ENCODE data around the gene VDAC2. TPM values are rescaled to one million over a fixed set of nuclear protein-coding genes. Genes with fewer than 3 reads are reported as not detected.

VDAC2 gene
- total RNA-seq, 1 experiment from 2014 or later = 164 TPM

DNA sequence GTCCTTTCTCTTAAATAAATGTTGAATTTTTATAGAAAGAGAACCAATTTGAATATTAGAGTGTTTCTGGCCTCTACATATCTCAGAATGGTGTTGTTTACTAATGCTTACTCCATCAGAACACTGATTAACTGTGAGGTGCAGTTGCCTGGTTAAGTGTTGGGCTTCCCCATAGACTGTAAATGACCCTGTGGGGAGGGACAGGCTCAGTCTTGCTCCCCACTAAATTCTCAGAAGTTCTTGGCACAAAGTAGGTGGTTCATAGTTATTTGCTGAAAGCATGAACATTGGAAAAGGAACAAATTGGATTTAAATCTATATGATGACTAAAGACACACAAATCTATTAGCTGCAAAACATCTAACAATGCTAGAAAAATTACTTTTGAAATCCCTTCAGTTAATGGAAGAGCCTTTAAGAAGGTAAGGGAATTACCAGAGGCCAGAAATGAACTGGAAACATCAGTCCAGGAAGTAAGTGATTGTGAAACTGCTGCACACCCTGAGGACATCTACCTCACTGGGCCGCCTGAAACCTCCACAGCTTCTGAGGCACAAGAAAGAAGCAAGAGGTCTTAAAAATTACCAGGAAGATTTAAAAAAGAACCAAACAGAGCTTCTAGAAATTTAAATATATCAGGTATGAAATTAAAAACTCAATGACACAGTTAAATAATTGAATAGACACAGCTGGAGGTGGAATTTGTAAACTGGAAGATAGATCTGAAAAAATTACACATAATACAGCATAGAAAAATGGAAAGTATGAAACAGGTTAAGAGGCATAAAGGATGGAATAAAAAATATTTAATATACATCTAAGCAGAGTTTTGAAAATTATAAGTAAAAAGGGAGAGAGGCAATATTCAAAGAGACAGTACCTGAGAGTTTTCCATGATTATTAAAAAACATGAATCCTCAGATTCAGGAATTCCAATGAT lies 43.0 kb downstream of the VDAC2 start:
- no peak for DNase-seq (ENCODE audit: low read depth)

GRCh38 chr10:75254739-75255138 lies 44.1 kb downstream of the VDAC2 start:
- no peak for DNase-seq (ENCODE audit: low read depth)

DNA sequence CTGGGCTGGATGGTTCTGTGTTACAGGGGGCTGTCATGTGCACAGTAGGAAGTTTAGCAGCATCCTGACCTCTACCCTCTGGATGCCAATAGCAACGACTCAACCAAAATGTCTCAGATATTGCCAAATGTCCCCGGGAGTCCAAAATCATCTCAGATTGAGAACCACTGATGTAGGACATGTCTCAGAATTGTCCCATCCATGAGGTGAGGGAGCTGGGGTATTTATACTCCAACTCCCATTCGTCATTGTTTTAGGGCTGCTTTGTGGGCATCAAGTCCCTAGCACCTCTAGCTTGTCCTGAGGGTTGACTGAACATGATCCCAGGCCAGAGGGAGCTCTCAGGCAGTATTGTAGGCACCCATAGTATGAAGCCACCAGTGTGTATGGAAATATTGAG lies 50.4 kb downstream of the VDAC2 start:
- DNase-seq (ENCODE audit: low read depth) = no peak

- DNase-seq (ENCODE audit: low read depth) = no peak
Measured at GRCh38 chr10:75261813-75262705, 51.5 kb downstream of the VDAC2 start.

DNA sequence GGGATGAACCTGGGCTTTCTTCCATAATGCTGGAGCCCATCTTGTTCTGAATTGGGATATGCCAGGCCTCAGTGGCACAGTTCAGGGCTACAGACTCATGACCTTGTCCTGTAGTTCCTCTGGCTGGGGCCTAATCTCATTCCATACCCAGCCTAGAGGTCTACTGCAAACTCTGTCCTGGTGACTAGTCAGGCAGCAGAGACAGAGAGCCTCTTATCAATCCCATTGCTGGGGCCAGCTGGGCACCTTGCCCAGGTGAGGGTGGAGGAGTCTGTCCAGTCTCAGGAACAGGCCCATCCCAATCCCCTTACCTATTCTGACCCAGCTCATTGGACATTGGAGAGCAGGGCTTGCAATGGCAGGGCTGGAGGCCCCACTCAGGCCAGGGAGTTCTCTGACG lies 53.2 kb downstream of the VDAC2 start:
- DNase-seq (ENCODE audit: low read depth) = no peak

DNA sequence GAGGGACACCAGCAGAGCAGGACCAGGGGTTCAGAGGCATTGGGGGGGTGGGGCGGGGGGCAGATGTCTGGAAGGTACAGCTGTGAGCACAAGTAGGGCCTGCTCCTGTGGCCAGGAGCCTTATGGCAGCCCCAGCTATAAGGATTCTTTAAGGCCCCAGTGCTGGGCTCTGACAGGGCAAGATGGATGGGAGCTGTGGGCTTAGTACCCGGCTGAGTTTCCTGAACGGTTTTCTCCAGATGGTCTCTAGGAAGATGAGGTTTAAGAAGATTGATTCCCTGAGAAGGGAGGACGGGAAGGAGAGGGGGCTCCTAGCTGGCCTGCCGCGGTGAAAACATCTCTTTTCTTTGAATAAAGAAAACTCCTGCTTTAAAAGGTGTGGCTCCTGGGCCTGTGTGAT lies 55.3 kb downstream of the VDAC2 start:
- no peak for DNase-seq (ENCODE audit: low read depth)

- DNase-seq (ENCODE audit: low read depth) = no peak
Measured at GRCh38 chr10:75266945-75267344, 56.3 kb downstream of the VDAC2 start.

DNA sequence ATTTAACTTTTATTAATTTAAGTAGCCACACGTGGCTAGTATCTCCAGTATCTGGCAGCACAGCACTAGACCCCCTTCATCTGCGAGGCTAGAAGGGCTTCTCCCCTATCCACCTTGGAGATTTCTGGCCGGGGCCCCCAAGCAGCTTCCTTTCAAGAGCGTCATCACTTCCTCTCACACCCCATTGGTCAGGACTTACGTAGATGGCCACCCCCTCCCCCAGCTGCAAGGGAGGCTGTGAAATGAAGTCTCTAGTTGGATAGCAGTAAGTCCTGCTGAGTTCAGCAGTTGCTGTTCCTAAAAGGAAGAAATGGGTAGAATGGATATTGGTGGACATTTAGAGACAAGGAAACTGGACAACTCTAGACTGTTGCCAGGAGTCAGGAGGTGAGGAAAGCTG lies 59.0 kb downstream of the VDAC2 start:
- DNase-seq (ENCODE audit: low read depth) = no peak

GRCh38 chr10:75272094-75272493 lies 61.5 kb downstream of the VDAC2 start:
- no peak for DNase-seq (ENCODE audit: low read depth)

DNA sequence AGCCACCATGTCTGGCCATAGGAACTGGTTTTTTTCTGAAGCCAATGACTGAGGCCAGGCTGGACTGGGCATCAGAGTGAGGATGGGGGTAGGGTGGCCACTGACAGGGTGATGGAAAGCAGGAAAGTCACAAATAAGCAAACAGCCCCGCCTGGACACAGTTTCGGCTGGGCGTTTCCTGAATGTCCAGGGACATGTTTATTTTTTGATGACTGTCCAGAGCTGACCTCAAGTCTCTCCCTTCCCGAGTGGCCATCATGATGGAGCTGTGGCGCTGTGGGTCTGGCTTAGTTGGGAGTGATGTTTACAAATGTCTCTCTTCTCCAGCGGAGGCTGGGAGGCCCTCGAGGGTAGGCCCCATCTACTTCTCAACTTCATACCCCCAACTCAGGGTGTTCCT lies 62.3 kb downstream of the VDAC2 start:
- DNase-seq (ENCODE audit: low read depth) = no peak

- no peak for DNase-seq (ENCODE audit: low read depth)
Measured at GRCh38 chr10:75276069-75276872, 65.7 kb downstream of the VDAC2 start.

GRCh38 chr10:75280236-75280635 lies 69.6 kb downstream of the VDAC2 start:
- DNase-seq (ENCODE audit: low read depth) = no peak

Other genes starting within 250 kb of the VDAC2 start
- 13.1 and 14.1 TPM in 2 replicates for gene SAMD8, start 99.1 kb upstream of the VDAC2 start, total RNA-seq (2014; rRNA removed; shearing (Covaris generic))
- 3.5 and 9.1 TPM in 2 replicates for gene COMTD1, start 25.2 kb downstream of the VDAC2 start, total RNA-seq (2014; rRNA removed; shearing (Covaris generic))
- gene ZNF503, start 191.0 kb downstream of the VDAC2 start, total RNA-seq (2014; rRNA removed; shearing (Covaris generic)) = 2.2 TPM in 2 replicates
- gene LRMDA, start 220.8 kb downstream of the VDAC2 start, total RNA-seq (2014; rRNA removed; shearing (Covaris generic)) = 7.9 and 11.7 TPM in 2 replicates